HepG2 (cell line): ENCODE results near the gene ZNF181. TPM values are rescaled to one million over a fixed set of nuclear protein-coding genes. Genes with fewer than 3 reads are reported as not detected.
A peak's percentile ranks its signal among the peaks of the same experiment; 100 is the strongest.

Source experiments
- ARID3A ChIP-seq: IDR thresholded peaks from 2 replicates; pipeline ENCODE4 v1.6.1; 2012; ENCODE audit warnings: low read depth, low read length, improper control_type of control experiment
- ASH2L ChIP-seq: fragments of 300-600, 200-600 bp; sonication (generic); IDR thresholded peaks from 2 replicates; pipeline ENCODE4 v1.7.0; 2017; ENCODE audit warnings: low read depth, mild to moderate bottlenecking, moderate library complexity, mixed read lengths, low read length; ENCODE audit not compliant: insufficient read length
- CSRNP1 ChIP-seq: sonication (generic); formaldehyde crosslinking; IDR thresholded peaks from 2 replicates; pipeline ENCODE4 v1.8.1; 2023; ENCODE audit warnings: mild to moderate bottlenecking, missing genetic modification reagents
- DRAP1 ChIP-seq: IDR thresholded peaks from 2 replicates; pipeline ENCODE4 v1.6.1; 2016; ENCODE audit warnings: missing genetic modification reagents, missing compliant biosample characterization
- EP300 ChIP-seq, 3 experiments: sonication (generic) in 1 of 3; formaldehyde crosslinking in 1 of 3; IDR thresholded peaks; 2 replicates each; pipeline versions ENCODE4 v1.5.1 to v1.6.1; 2011 to 2020; ENCODE audit warnings: low read depth in 2 of 3, low read length in 2 of 3, borderline replicate concordance in 1 of 3, improper control_type of control experiment in 1 of 3, mild to moderate bottlenecking in 1 of 3, missing genetic modification reagents in 1 of 3, moderate library complexity in 1 of 3
- JUND ChIP-seq: sonication (generic); formaldehyde crosslinking; IDR thresholded peaks from 2 replicates; pipeline ENCODE4 v1.8.0; 2022; ENCODE audit warnings: mild to moderate bottlenecking, missing genetic modification reagents
- KDM6A ChIP-seq: IDR thresholded peaks from 2 replicates; pipeline ENCODE4 v1.6.1; 2016; ENCODE audit warnings: low read depth
- MBD4 ChIP-seq: IDR thresholded peaks from 2 replicates; pipeline ENCODE4 v1.6.1; 2012; ENCODE audit warnings: low read length, inconsistent platforms, borderline replicate concordance
- MEF2D ChIP-seq: sonication (generic); formaldehyde crosslinking; IDR thresholded peaks from 2 replicates; pipeline ENCODE4 v1.5.1; 2020; ENCODE audit warnings: mild to moderate bottlenecking, missing genetic modification reagents
- SAP130 ChIP-seq: IDR thresholded peaks from 2 replicates; pipeline ENCODE4 v1.6.1; 2016; ENCODE audit warnings: low read depth
- SRY ChIP-seq: sonication (generic); formaldehyde crosslinking; IDR thresholded peaks from 2 replicates; pipeline ENCODE4 v1.8.0; 2022; ENCODE audit warnings: mild to moderate bottlenecking, missing genetic modification reagents
- TARDBP ChIP-seq: sonication (generic); formaldehyde crosslinking; IDR thresholded peaks from 2 replicates; pipeline ENCODE4 v1.8.0; 2022; ENCODE audit warnings: mild to moderate bottlenecking, missing genetic modification reagents
- ZBED4 ChIP-seq: sonication (generic); formaldehyde crosslinking; IDR thresholded peaks from 2 replicates; pipeline ENCODE4 v1.4.0; 2020; ENCODE audit warnings: missing genetic modification reagents, borderline replicate concordance
- ZBTB21 ChIP-seq: sonication (generic); formaldehyde crosslinking; IDR thresholded peaks from 2 replicates; pipeline ENCODE4 v1.4.0; 2020; ENCODE audit warnings: missing genetic modification reagents
- ZFP36L2 ChIP-seq: sonication (generic); formaldehyde crosslinking; IDR thresholded peaks from 2 replicates; pipeline ENCODE4 v1.4.0; 2020; ENCODE audit warnings: missing genetic modification reagents
- ZNF232 ChIP-seq: sonication (generic); formaldehyde crosslinking; IDR thresholded peaks from 2 replicates; pipeline ENCODE4 v1.4.0; 2020; ENCODE audit warnings: missing genetic modification reagents, borderline replicate concordance
- ZNF253 ChIP-seq: sonication (generic); formaldehyde crosslinking; IDR thresholded peaks from 2 replicates; pipeline ENCODE4 v1.8.0; 2022; ENCODE audit warnings: mild to moderate bottlenecking, missing genetic modification reagents, borderline replicate concordance
- ZNF274 ChIP-seq: sonication (generic); formaldehyde crosslinking; IDR thresholded peaks from 2 replicates; pipeline ENCODE4 v1.5.1; 2020; ENCODE audit warnings: mild to moderate bottlenecking, missing genetic modification reagents
- ZNF44 ChIP-seq: sonication (generic); formaldehyde crosslinking; IDR thresholded peaks from 2 replicates; pipeline ENCODE4 v1.5.1; 2020; ENCODE audit warnings: mild to moderate bottlenecking, missing genetic modification reagents
- ZNF547 ChIP-seq: sonication (generic); formaldehyde crosslinking; IDR thresholded peaks from 2 replicates; pipeline ENCODE4 v1.5.1; 2020; ENCODE audit warnings: mild to moderate bottlenecking, missing genetic modification reagents
- ZNF549 ChIP-seq: sonication (generic); formaldehyde crosslinking; IDR thresholded peaks from 2 replicates; pipeline ENCODE4 v1.5.0; 2020; ENCODE audit warnings: missing genetic modification reagents
- polyA plus RNA-seq, 8 experiments: library from polyadenylated mRNA; depleted of rRNA in 3 of 8; stranded (reverse) in 7 of 8; unstranded in 1 of 8; fragments of >200 nt; fragmentation: Illumina TruSeq in 4 of 8; extraction: Trizol in 4 of 8; gene quantifications; 2 replicates each; pipeline versions ENCODE4 v1.2.1 to v1.2.3, GENCODE V29; 2011 to 2016; ENCODE audit warnings: low read depth in 4 of 8, missing spikeins in 1 of 8, mixed read lengths in 1 of 8; ENCODE audit not compliant: insufficient read depth in 1 of 8
- total RNA-seq, 5 experiments: library from RNA; depleted of rRNA; stranded (reverse); fragments of >200 nt; fragmentation: Illumina TruSeq; extraction: Trizol; gene quantifications; 2 replicates each; pipeline ENCODE4 v1.2.3, GENCODE V29; 2016; ENCODE audit warnings: low read depth in 1 of 5

ZNF181 gene
- total and polyA plus RNA-seq, 2 of the 13 experiments (the other 11 are each of a cell fraction or from before 2014, with no cell fraction given): 10.6 to 15.5 TPM

- no peak for TF ChIP-seq KDM6A (CRISPR knock-in tag)
- TF ChIP-seq JUND (CRISPR knock-in tag): 0 out of 2 replicates have a peak, but pooled peaks have one; percentile 34
- TF ChIP-seq EP300 (IDR thresholded peaks at IDR 0.05; ENCODE audit: low read depth in 2 of 2, low read length in 2 of 2): no peak
- TF ChIP-seq EP300 (CRISPR knock-in tag; IDR thresholded peaks at IDR 0.05; ENCODE audit: borderline replicate concordance): peak; percentile 37; the same call in 1 of the 2 replicates
- TF ChIP-seq MEF2D: peak; percentile 31; the same call in 1 of the 2 replicates
- TF ChIP-seq ZBTB21: no peak
- TF ChIP-seq SRY (CRISPR knock-in tag): peak; percentile 71; the same call in 1 of the 2 replicates
- TF ChIP-seq ZNF253 (CRISPR knock-in tag): peak; percentile 85; the same call in 1 of the 2 replicates
- peak; percentile 60; the same call in 1 of the 2 replicates for TF ChIP-seq ZFP36L2 (CRISPR knock-in tag)
- TF ChIP-seq ZBED4: peak; percentile 69; the same call in 1 of the 2 replicates
- peak; percentile 14; the same call in 1 of the 2 replicates for TF ChIP-seq CSRNP1 (CRISPR knock-in tag)
- TF ChIP-seq SAP130 (CRISPR knock-in tag): peak; percentile 78
- TF ChIP-seq ZNF547: peak; percentile 69; the same call in 1 of the 2 replicates
- peak; percentile 82; the same call in 1 of the 2 replicates for TF ChIP-seq ZNF274 (CRISPR knock-in tag)
- peak; percentile 22 for TF ChIP-seq DRAP1 (CRISPR knock-in tag)
- TF ChIP-seq ZNF232 (CRISPR knock-in tag): peak; percentile 23; the same call in 1 of the 2 replicates
- TF ChIP-seq TARDBP: peak; percentile 41; the same call in 1 of the 2 replicates
- no peak for TF ChIP-seq MBD4
- TF ChIP-seq ZNF44: no peak
- TF ChIP-seq ZNF549 (CRISPR knock-in tag): no peak
- TF ChIP-seq ARID3A: no peak
- peak; percentile 87 for TF ChIP-seq ASH2L
Measured at GRCh38 chr19:34733746-34734536, at the start of gene ZNF181 (continued).
